Left ventricle myocardium inferior (tissue), 1 donor: ENCODE results near the gene PPP2R5E. TPM values are rescaled to one million over a fixed set of nuclear protein-coding genes. Genes with fewer than 3 reads are reported as not detected.

Experiments used
- DNase-seq: peaks from one replicate; pipeline ENCODE4 v3.0.0-alpha.2; 2020
- H3K27ac ChIP-seq: fragments of 200-600 bp; replicated peaks from 2 replicates; pipeline ENCODE4 v1.8.0; 2021
- H3K27me3 ChIP-seq: fragments of 200-600 bp; 2 replicates; pipeline ENCODE4 v1.8.0; 2021; ENCODE audit warnings: low read depth
- H3K36me3 ChIP-seq: fragments of 200-600 bp; 2 replicates; pipeline ENCODE4 v1.8.0; 2021
- H3K4me1 ChIP-seq: fragments of 200-600 bp; 2 replicates; pipeline ENCODE4 v1.8.0; 2021
- H3K4me3 ChIP-seq: fragments of 200-600 bp; 2 replicates; pipeline ENCODE4 v1.8.0; 2021; ENCODE audit warnings: mild to moderate bottlenecking, moderate library complexity
- H3K9me3 ChIP-seq: fragments of 200-600 bp; replicated peaks from 2 replicates; pipeline ENCODE4 v1.8.0; 2021
- CTCF ChIP-seq: fragments of 200-600 bp; IDR thresholded peaks from 2 replicates; pipeline ENCODE4 v1.8.0; 2021; ENCODE audit warnings: antibody characterized with exemption, mild to moderate bottlenecking, borderline replicate concordance
- intact Hi-C: fragments of 100-400 bp; cut with micrococcal nuclease; formaldehyde crosslinking; loops from one replicate; pipeline ENCODE4 v1.11.0; 2022
- total RNA-seq: library from RNA; stranded (reverse); fragmentation: NEBNext Ultra II Directional; extraction: Animal tissue kit (Norgen Biotek cat#: 25700); gene quantifications from one replicate; pipeline ENCODE4 v1.2.1, GENCODE V29; 2021
- donor health status: DM: no; HTN: yes; CAD: no; lungs with severe emphysema.

The PPP2R5E gene
- total RNA-seq, 1 donor from 2014 or later: 34.5 TPM

- peaks cover 5% of the 10 kb centered on the region for H3K36me3 ChIP-seq
- H3K9me3 ChIP-seq: no peaks in the 10 kb centered on the region
- intact Hi-C loops: loop anchor here (10.0 kb wide), 1 partner anchor 139 kb away; the partner anchor contains the start of gene PPP2R5E
- no peak for TF ChIP-seq CTCF
- no peak overlapping the region for H3K27ac ChIP-seq
- H3K4me3 ChIP-seq: no peak overlapping the region
- peaks cover 22% of the 10 kb centered on the region for H3K4me1 ChIP-seq
- no peak for DNase-seq
- no peaks in the 10 kb centered on the region for H3K27me3 ChIP-seq
Observed at GRCh38 chr14:63405715-63406114, 137.5 kb downstream of the PPP2R5E start.

- no peak overlapping the region for H3K4me3 ChIP-seq
- no peak for DNase-seq
- no peak for TF ChIP-seq CTCF
- no peaks in the 10 kb centered on the region for H3K27me3 ChIP-seq
- H3K9me3 ChIP-seq: no peaks in the 10 kb centered on the region
- peaks cover 22% of the 10 kb centered on the region for H3K4me1 ChIP-seq
- H3K27ac ChIP-seq: no peak overlapping the region
- intact Hi-C loops: loop anchor here (10.0 kb wide), 1 partner anchor 140 kb away; the partner anchor contains the start of gene PPP2R5E
- peaks cover 5% of the 10 kb centered on the region for H3K36me3 ChIP-seq
Observed at GRCh38 chr14:63404906-63405305, 138.3 kb downstream of the PPP2R5E start.

- H3K4me3 ChIP-seq: no peak overlapping the region
- intact Hi-C loops: loop anchor here (10.0 kb wide), 1 partner anchor 143 kb away; the partner anchor contains the start of gene PPP2R5E
- TF ChIP-seq CTCF: no peak
- H3K27me3 ChIP-seq: no peaks in the 10 kb centered on the region
- no peak overlapping the region for H3K27ac ChIP-seq
- peaks cover 22% of the 10 kb centered on the region for H3K4me1 ChIP-seq
- no peaks in the 10 kb centered on the region for H3K9me3 ChIP-seq
- DNase-seq: no peak
- H3K36me3 ChIP-seq: no peaks in the 10 kb centered on the region
Observed at GRCh38 chr14:63401646-63402045, 141.5 kb downstream of the PPP2R5E start.

GRCh38 chr14:63398952-63399351 is 144.2 kb downstream of the PPP2R5E start:
- no peak overlapping the region for H3K4me3 ChIP-seq
- no peak overlapping the region for H3K27ac ChIP-seq
- intact Hi-C loops: no loop called here
- TF ChIP-seq CTCF: no peak
- DNase-seq: no peak
- H3K9me3 ChIP-seq: no peaks in the 10 kb centered on the region
- H3K27me3 ChIP-seq: no peaks in the 10 kb centered on the region
- peaks cover 22% of the 10 kb centered on the region for H3K4me1 ChIP-seq
- H3K36me3 ChIP-seq: peaks cover 5% of the 10 kb centered on the region

- intact Hi-C loops: no loop called here
- TF ChIP-seq CTCF: no peak
- no peaks in the 10 kb centered on the region for H3K27me3 ChIP-seq
- no peak for DNase-seq
- H3K4me1 ChIP-seq: no peaks in the 10 kb centered on the region
- H3K4me3 ChIP-seq: no peak overlapping the region
- no peak overlapping the region for H3K27ac ChIP-seq
- no peaks in the 10 kb centered on the region for H3K9me3 ChIP-seq
- H3K36me3 ChIP-seq: peaks cover 24% of the 10 kb centered on the region
Observed at GRCh38 chr14:63394841-63395240, 148.3 kb downstream of the PPP2R5E start.

- TF ChIP-seq CTCF: no peak
- H3K27me3 ChIP-seq: no peaks in the 10 kb centered on the region
- intact Hi-C loops: no loop called here
- H3K27ac ChIP-seq: no peak overlapping the region
- H3K36me3 ChIP-seq: peaks cover 26% of the 10 kb centered on the region
- H3K9me3 ChIP-seq: no peaks in the 10 kb centered on the region
- no peak overlapping the region for H3K4me3 ChIP-seq
- DNase-seq: no peak
- H3K4me1 ChIP-seq: no peaks in the 10 kb centered on the region
Observed at GRCh38 chr14:63394432-63394831, 148.7 kb downstream of the PPP2R5E start.
